K562 (cell line): ENCODE results near the gene GPRIN3. TPM values are rescaled to one million over a fixed set of nuclear protein-coding genes. Genes with fewer than 3 reads are reported as not detected.

ENCODE experiments used
- ATAC-seq: fragments of 200-7000 bp; cut with Tn5 transposase; 3 replicates; pipeline ENCODE4 v1.9.1; 2020; ENCODE audit warnings: moderate library complexity
- BruUV-seq: library from RNA; stranded (reverse); fragments of 400-500 nt; replicated peaks from 2 replicates; lab custom pipeline; 2021; lab: Mats Ljungman, UMichigan
- CTCF ChIA-PET: fragments of 300-600 bp; formaldehyde crosslinking; extraction: SDS; loops from one replicate; lab custom pipeline; 2021; ENCODE audit warnings: low intra/inter-chr PET ratio; lab: Yijun Ruan, JAX
- POLR2A ChIA-PET: fragments of 300-600, 350-650 bp; sonication (Branson Sonifier 250); formaldehyde crosslinking; extraction: SDS; loops from one replicate; lab custom pipeline; 2021; ENCODE audit warnings: antibody characterized with exemption, inconsistent platforms; lab: Yijun Ruan, JAX
- DNase-seq, 4 experiments: peaks; one replicate each; pipeline versions ENCODE4 v3.0.0 to v3.0.0-alpha.2; 2011 to 2018; ENCODE audit warnings: low spot score in 3 of 4, mixed read lengths in 3 of 4; ENCODE audit errors: extremely low read depth in 1 of 4
- FAIRE-seq: peaks from 2 replicates; lab custom pipeline; 2011; peaks lifted over from hg19 to GRCh38; lab: Jason Lieb, UNC
- H2AFZ ChIP-seq: 2 replicates; pipeline ENCODE4 v1.6.0; 2011; ENCODE audit warnings: low read depth, low read length, control low read depth, inconsistent platforms
- H3K27ac ChIP-seq: fragments of 200-600 bp; 3 replicates; pipeline ENCODE4 v1.8.0; 2011; ENCODE audit warnings: low read depth, mild to moderate bottlenecking, control low read depth, inconsistent platforms, low read length, moderate library complexity, mixed read lengths; ENCODE audit errors: extremely low read depth
- H3K27me3 ChIP-seq, 2 experiments: fragments of 300-600 bp in 1 of 2; 2 replicates in 1 of 2; 3 replicates in 1 of 2; pipeline versions ENCODE4 v1.6.0 to v1.8.0; 2011; ENCODE audit warnings: inconsistent platforms in 2 of 2, low read length in 2 of 2, mild to moderate bottlenecking in 1 of 2, mixed read lengths in 1 of 2, moderate library complexity in 1 of 2; ENCODE audit not compliant: control insufficient read depth in 2 of 2, insufficient read depth in 2 of 2
- H3K36me3 ChIP-seq: fragments of 300-600 bp; 3 replicates; pipeline ENCODE4 v1.8.0; 2011; ENCODE audit warnings: mild to moderate bottlenecking, low read length, inconsistent platforms; ENCODE audit not compliant: control insufficient read depth, insufficient read depth
- H3K4me1 ChIP-seq, 2 experiments: fragments of 200-600 bp in 1 of 2; replicated peaks in 1 of 2; 2 replicates in 1 of 2; 3 replicates in 1 of 2; pipeline versions ENCODE4 v1.5.1 to v1.8.0; 2011; ENCODE audit warnings: inconsistent platforms in 2 of 2, low read length in 2 of 2, mild to moderate bottlenecking in 1 of 2, mixed read lengths in 1 of 2, moderate library complexity in 1 of 2; ENCODE audit not compliant: control insufficient read depth in 2 of 2, insufficient read depth in 2 of 2
- H3K4me2 ChIP-seq: 2 replicates; pipeline ENCODE4 v1.6.1; 2011; ENCODE audit warnings: low read length, control low read depth, inconsistent platforms, mixed read lengths; ENCODE audit not compliant: insufficient read depth
- H3K4me3 ChIP-seq: fragments of 200-600 bp; sonication (generic), shearing (Covaris generic); 2 replicates; pipeline ENCODE4 v1.5.1; 2016; ENCODE audit warnings: control low read depth, inconsistent platforms
- H3K79me2 ChIP-seq: fragments of 200-600 bp; 3 replicates; pipeline ENCODE4 v1.8.0; 2011; ENCODE audit warnings: low read length, inconsistent platforms; ENCODE audit not compliant: control insufficient read depth, insufficient read depth
- H3K9ac ChIP-seq, 2 experiments: 2 replicates each; pipeline versions ENCODE4 v1.6.0 to v1.6.1; 2011; ENCODE audit warnings: low read depth in 2 of 2, low read length in 2 of 2, control low read depth in 1 of 2, inconsistent platforms in 1 of 2, mild to moderate bottlenecking in 1 of 2, mixed read lengths in 1 of 2; ENCODE audit not compliant: insufficient read depth in 1 of 2
- H3K9me1 ChIP-seq: one replicate; pipeline ENCODE4 v1.6.0; 2011; ENCODE audit warnings: inconsistent platforms, mild to moderate bottlenecking, low read length, moderate library complexity; ENCODE audit not compliant: control insufficient read depth, insufficient read depth
- H3K9me3 ChIP-seq: replicated peaks from 2 replicates; pipeline ENCODE4 v1.5.1; 2011; ENCODE audit warnings: low read depth, low read length, inconsistent platforms; ENCODE audit not compliant: control insufficient read depth, insufficient read depth
- H4K20me1 ChIP-seq: replicated peaks from 2 replicates; pipeline ENCODE4 v1.6.1; 2011; ENCODE audit warnings: low read length, inconsistent platforms, mixed read lengths; ENCODE audit not compliant: control insufficient read depth, insufficient read depth
- ARID1B ChIP-seq: fragments of 450-650 bp; IDR thresholded peaks from 2 replicates; pipeline ENCODE4 v1.6.1; 2016; ENCODE audit warnings: antibody characterized with exemption, mild to moderate bottlenecking, inconsistent platforms
- BHLHE40 ChIP-seq: IDR thresholded peaks from 2 replicates; pipeline ENCODE4 v1.6.1; 2011; ENCODE audit warnings: low read length, improper control_type of control experiment
- BMI1 ChIP-seq: fragments of 150-350 bp; IDR thresholded peaks from 2 replicates; pipeline ENCODE4 v1.6.1; 2014; ENCODE audit warnings: low read length
- EHMT2 ChIP-seq: fragments of 450-650 bp; IDR thresholded peaks from 2 replicates; pipeline ENCODE4 v1.6.1; 2018; ENCODE audit warnings: antibody characterized with exemption
- ESRRA ChIP-seq: fragments of 450-650 bp; IDR thresholded peaks from 2 replicates; pipeline ENCODE4 v1.6.1; 2014; ENCODE audit warnings: low read depth, mild to moderate bottlenecking, moderate library complexity, borderline replicate concordance
- IRF2 ChIP-seq: sonication (generic); formaldehyde crosslinking; IDR thresholded peaks from 2 replicates; pipeline ENCODE4 v1.8.1; 2022; ENCODE audit warnings: mild to moderate bottlenecking, missing genetic modification reagents
- NFRKB ChIP-seq: fragments of 450-650 bp; IDR thresholded peaks from 2 replicates; pipeline ENCODE4 v1.6.1; 2016; ENCODE audit warnings: low read depth
- POLR2AphosphoS2 ChIP-seq: IDR thresholded peaks from 2 replicates; pipeline ENCODE4 v1.6.1; 2012; ENCODE audit warnings: low read length, improper control_type of control experiment
- RUNX1 ChIP-seq: sonication (generic); IDR thresholded peaks from 2 replicates; pipeline ENCODE4 v1.6.1; 2016; ENCODE audit warnings: antibody characterized with exemption, low read depth
- SMAD4 ChIP-seq: fragments of 250-450 bp; sonication (Bioruptor Pico); conservative IDR thresholded peaks from 2 replicates; pipeline ENCODE4 v1.8.0; 2021; ENCODE audit warnings: inconsistent platforms, mild to moderate bottlenecking, moderate library complexity
- ZKSCAN3 ChIP-seq: fragments of 250-450 bp; sonication (Bioruptor Pico); IDR thresholded peaks from 2 replicates; pipeline ENCODE4 v1.4.0; 2020
- WGBS: fragments of 100-300 bp; shearing (Covaris generic); methylation state at CpG from one replicate; pipeline ENCODE4 v1.1.6; 2016; ENCODE audit warnings: low coverage, mixed read lengths; ENCODE audit not compliant: insufficient coverage; ENCODE audit errors: missing lambda C conversion rate; 5-methylcytosine and 5-hydroxymethylcytosine counted together
- in situ Hi-C: fragments of 300-500 bp; cut with MboI; formaldehyde crosslinking; loops from 4 replicates; pipeline ENCODE4 v1.15.0; 2018; ENCODE audit warnings: inconsistent platforms, mixed read lengths
- intact Hi-C: fragments of 100-400 bp; cut with micrococcal nuclease; formaldehyde crosslinking; loops from 2 replicates; pipeline ENCODE4 v1.14.2; 2022
- polyA plus RNA-seq, 8 experiments: library from polyadenylated mRNA; depleted of rRNA in 4 of 8; stranded (reverse) in 5 of 8; unstranded in 3 of 8; fragments of >200 nt; fragmentation: Nextera tagmentation in 2 of 8; fragmentation: Illumina TruSeq in 1 of 8; extraction: Ambion mirVana in 2 of 8; extraction: Trizol in 1 of 8; gene quantifications; 2 replicates each; pipeline versions ENCODE4 v1.2.1 to v1.2.3, GENCODE V29; 2011 to 2014; ENCODE audit warnings: inconsistent platforms in 1 of 8, missing spikeins in 1 of 8
- total RNA-seq, 7 experiments: library from RNA; depleted of rRNA in 6 of 7; stranded (reverse); fragments of >200 nt in 6 of 7; fragmentation: Illumina TruSeq in 2 of 7; extraction: Trizol in 2 of 7; gene quantifications; 2 replicates each; pipeline versions ENCODE4 v1.2.1 to v1.2.3, GENCODE V29; 2011 to 2021; ENCODE audit warnings: low replicate concordance in 1 of 7
- TF ChIP-seq, protein P1 (sequence below), 2 experiments: fragments of 450-650 bp; IDR thresholded peaks; 2 replicates each; pipeline ENCODE4 v1.6.1; 2018; ENCODE audit warnings: mild to moderate bottlenecking in 2 of 2, low read depth in 1 of 2; ENCODE audit not compliant: partially characterized antibody in 2 of 2
- TF ChIP-seq, protein P2 (sequence below), 2 experiments: fragments of 450-650 bp in 1 of 2; sonication (generic) in 1 of 2; formaldehyde crosslinking in 1 of 2; IDR thresholded peaks in 1 of 2; conservative IDR thresholded peaks in 1 of 2; 2 replicates each; pipeline versions ENCODE4 v1.6.1 to v1.8.1; 2016 to 2023; ENCODE audit warnings: mild to moderate bottlenecking in 2 of 2, moderate library complexity in 2 of 2, inconsistent platforms in 1 of 2, missing genetic modification reagents in 1 of 2

The GPRIN3 gene
- total and polyA plus RNA-seq, 9 of the 15 experiments (the other 6 are each of a cell fraction or from before 2014, with no cell fraction given), result 0.02 TPM; not detected in 8

DNA sequence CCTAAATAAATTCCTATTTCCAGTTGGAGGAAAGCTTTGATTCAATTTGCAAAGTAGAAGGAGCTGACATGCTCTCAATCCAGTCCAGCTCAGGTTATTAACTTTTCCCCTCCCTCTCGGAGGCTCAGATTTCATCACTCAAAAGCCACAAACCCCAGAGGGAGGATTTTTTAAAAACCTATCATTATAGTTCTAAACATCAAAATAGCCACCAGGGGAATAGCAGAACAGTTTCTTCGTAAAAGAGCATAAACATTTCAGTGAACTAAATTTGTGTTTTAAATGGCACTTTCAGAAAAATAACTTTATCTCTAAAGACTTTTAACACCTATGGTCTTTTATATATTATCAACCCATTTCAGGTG lies 8.8 kb downstream of the GPRIN3 start:
- WGBS, result 0% methylated on average over 2 of the region's 2 CpGs

More for the DNA sequence above, 8.8 kb downstream of the GPRIN3 start:
- no peaks in the 10 kb centered on the region for H3K9me1 ChIP-seq
- POLR2A ChIA-PET, result no interaction called here
- no TSS peak for BruUV-seq
- no peak overlapping the region for H3K4me3 ChIP-seq
- H3K4me1 ChIP-seq, result no peaks in the 10 kb centered on the region
- in situ Hi-C loops, result no loop called here
- H3K79me2 ChIP-seq, result no peaks in the 10 kb centered on the region
- no peak overlapping the region for H2AFZ ChIP-seq
- H3K36me3 ChIP-seq, result no peaks in the 10 kb centered on the region
- H3K9ac ChIP-seq, result no peak overlapping the region
- DNase-seq, result no peak
- H4K20me1 ChIP-seq, result no peaks in the 10 kb centered on the region
- intact Hi-C loops, result no loop called here
- H3K27ac ChIP-seq, result no peak overlapping the region
- ATAC-seq, result no peak
- CTCF ChIA-PET, result no interaction called here
- TF ChIP-seq SMAD4 (CRISPR knock-in tag), result no peak
- no peak for TF ChIP-seq NFRKB
- no peak for TF ChIP-seq ZKSCAN3 (CRISPR knock-in tag)
- TF ChIP-seq ARID1B, result no peak
- no peak for TF ChIP-seq POLR2AphosphoS2
- TF ChIP-seq RUNX1, result no peak
- no peak for TF ChIP-seq BHLHE40
- TF ChIP-seq, protein P1, sequence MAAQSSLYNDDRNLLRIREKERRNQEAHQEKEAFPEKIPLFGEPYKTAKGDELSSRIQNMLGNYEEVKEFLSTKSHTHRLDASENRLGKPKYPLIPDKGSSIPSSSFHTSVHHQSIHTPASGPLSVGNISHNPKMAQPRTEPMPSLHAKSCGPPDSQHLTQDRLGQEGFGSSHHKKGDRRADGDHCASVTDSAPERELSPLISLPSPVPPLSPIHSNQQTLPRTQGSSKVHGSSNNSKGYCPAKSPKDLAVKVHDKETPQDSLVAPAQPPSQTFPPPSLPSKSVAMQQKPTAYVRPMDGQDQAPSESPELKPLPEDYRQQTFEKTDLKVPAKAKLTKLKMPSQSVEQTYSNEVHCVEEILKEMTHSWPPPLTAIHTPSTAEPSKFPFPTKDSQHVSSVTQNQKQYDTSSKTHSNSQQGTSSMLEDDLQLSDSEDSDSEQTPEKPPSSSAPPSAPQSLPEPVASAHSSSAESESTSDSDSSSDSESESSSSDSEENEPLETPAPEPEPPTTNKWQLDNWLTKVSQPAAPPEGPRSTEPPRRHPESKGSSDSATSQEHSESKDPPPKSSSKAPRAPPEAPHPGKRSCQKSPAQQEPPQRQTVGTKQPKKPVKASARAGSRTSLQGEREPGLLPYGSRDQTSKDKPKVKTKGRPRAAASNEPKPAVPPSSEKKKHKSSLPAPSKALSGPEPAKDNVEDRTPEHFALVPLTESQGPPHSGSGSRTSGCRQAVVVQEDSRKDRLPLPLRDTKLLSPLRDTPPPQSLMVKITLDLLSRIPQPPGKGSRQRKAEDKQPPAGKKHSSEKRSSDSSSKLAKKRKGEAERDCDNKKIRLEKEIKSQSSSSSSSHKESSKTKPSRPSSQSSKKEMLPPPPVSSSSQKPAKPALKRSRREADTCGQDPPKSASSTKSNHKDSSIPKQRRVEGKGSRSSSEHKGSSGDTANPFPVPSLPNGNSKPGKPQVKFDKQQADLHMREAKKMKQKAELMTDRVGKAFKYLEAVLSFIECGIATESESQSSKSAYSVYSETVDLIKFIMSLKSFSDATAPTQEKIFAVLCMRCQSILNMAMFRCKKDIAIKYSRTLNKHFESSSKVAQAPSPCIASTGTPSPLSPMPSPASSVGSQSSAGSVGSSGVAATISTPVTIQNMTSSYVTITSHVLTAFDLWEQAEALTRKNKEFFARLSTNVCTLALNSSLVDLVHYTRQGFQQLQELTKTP (IDR thresholded peaks at IDR 0.05; ENCODE audit: low read depth in 1 of 2, partially characterized antibody in 2 of 2), result no peak
- TF ChIP-seq EHMT2, result no peak
- TF ChIP-seq, protein P2, sequence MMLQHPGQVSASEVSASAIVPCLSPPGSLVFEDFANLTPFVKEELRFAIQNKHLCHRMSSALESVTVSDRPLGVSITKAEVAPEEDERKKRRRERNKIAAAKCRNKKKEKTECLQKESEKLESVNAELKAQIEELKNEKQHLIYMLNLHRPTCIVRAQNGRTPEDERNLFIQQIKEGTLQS (IDR thresholded peaks at IDR 0.05), result no peak
- TF ChIP-seq, protein P2 (CRISPR knock-in tag; conservative IDR thresholded peaks at IDR 0.05), result no peak
- TF ChIP-seq ESRRA, result no peak
- TF ChIP-seq IRF2 (CRISPR knock-in tag), result no peak
- TF ChIP-seq BMI1, result no peak
- no peak overlapping the region for H3K4me2 ChIP-seq
- no peak for FAIRE-seq
- H3K27me3 ChIP-seq, result no peaks in the 10 kb centered on the region
- no peaks in the 10 kb centered on the region for H3K9me3 ChIP-seq
